GM23338 (cell line): ENCODE results near the gene RUNX3. TPM values are rescaled to one million over a fixed set of nuclear protein-coding genes. Genes with fewer than 3 reads are reported as not detected.

Experiments
- ATAC-seq: fragments of 200-7000 bp; cut with Tn5 transposase; 3 replicates; pipeline ENCODE4 v1.9.1; 2020
- DNase-seq: peaks from one replicate; pipeline ENCODE4 v3.0.0-alpha.2; 2015; ENCODE audit warnings: low spot score
- H2AFZ ChIP-seq: fragments of 200-600 bp; sonication (generic); 2 replicates; pipeline ENCODE4 v1.8.0; 2016; ENCODE audit warnings: antibody characterized with exemption, mild to moderate bottlenecking, moderate library complexity
- H3F3A ChIP-seq: fragments of 200-600 bp; sonication (generic); replicated peaks from 2 replicates; pipeline ENCODE4 v1.8.0; 2017; ENCODE audit warnings: antibody characterized with exemption, mixed run types, low read depth
- H3K27ac ChIP-seq: fragments of 200-600 bp; sonication (generic); 2 replicates; pipeline ENCODE4 v1.6.1; 2016; ENCODE audit warnings: low read depth
- H3K27me3 ChIP-seq: fragments of 200-600 bp; sonication (generic); 2 replicates; pipeline ENCODE4 v1.8.0; 2016; ENCODE audit warnings: mild to moderate bottlenecking, mixed run types, moderate library complexity; ENCODE audit not compliant: insufficient read depth
- H3K36me3 ChIP-seq: fragments of 200-600 bp; sonication (generic); 2 replicates; pipeline ENCODE4 v1.8.0; 2016; ENCODE audit warnings: mild to moderate bottlenecking; ENCODE audit not compliant: insufficient read depth
- H3K4me1 ChIP-seq: fragments of 200-600 bp; sonication (generic); 2 replicates; pipeline ENCODE4 v1.8.0; 2016; ENCODE audit warnings: mild to moderate bottlenecking, moderate library complexity; ENCODE audit not compliant: insufficient read depth
- H3K4me2 ChIP-seq: fragments of 200-600 bp; sonication (generic); 2 replicates; pipeline ENCODE4 v1.7.1; 2017; ENCODE audit warnings: mixed run types
- H3K4me3 ChIP-seq: fragments of 200-600 bp; sonication (generic); 2 replicates; pipeline ENCODE4 v1.6.1; 2016; ENCODE audit warnings: mixed run types
- H3K79me2 ChIP-seq: fragments of 200-600 bp; sonication (generic); replicated peaks from 2 replicates; pipeline ENCODE4 v1.8.0; 2017; ENCODE audit warnings: mild to moderate bottlenecking; ENCODE audit not compliant: insufficient read depth
- H3K9me2 ChIP-seq: fragments of 200-600 bp; sonication (generic); 2 replicates; pipeline ENCODE4 v1.8.0; 2017; ENCODE audit not compliant: insufficient read depth
- H4K20me1 ChIP-seq: fragments of 200-600 bp; sonication (generic); replicated peaks from 2 replicates; pipeline ENCODE4 v1.8.0; 2017; ENCODE audit warnings: mild to moderate bottlenecking; ENCODE audit not compliant: insufficient read depth
- H3K27ac Mint-ChIP-seq: 2 replicates; pipeline ENCODE4 v1.8.0; 2020; ENCODE audit warnings: inconsistent platforms, mild to moderate bottlenecking, moderate library complexity, mixed read lengths
- H3K27me3 Mint-ChIP-seq: 3 replicates; pipeline ENCODE4 v1.8.0; 2022; ENCODE audit warnings: low read depth, mild to moderate bottlenecking, moderate library complexity, mixed read lengths, inconsistent platforms; ENCODE audit not compliant: insufficient read depth, poor library complexity
- H3K36me3 Mint-ChIP-seq: 3 replicates; pipeline ENCODE4 v1.8.0; 2021; ENCODE audit warnings: low read depth, mild to moderate bottlenecking, inconsistent platforms, moderate library complexity, mixed read lengths
- H3K4me1 Mint-ChIP-seq: 3 replicates; pipeline ENCODE4 v1.8.0; 2020; ENCODE audit warnings: mild to moderate bottlenecking, inconsistent platforms, mixed read lengths
- H3K4me3 Mint-ChIP-seq: 3 replicates; pipeline ENCODE4 v1.8.0; 2021; ENCODE audit warnings: moderate library complexity, mild to moderate bottlenecking, inconsistent platforms, mixed read lengths
- H3K9me3 Mint-ChIP-seq: 3 replicates; pipeline ENCODE4 v1.8.0; 2020; ENCODE audit warnings: moderate library complexity, mild to moderate bottlenecking, inconsistent platforms, mixed read lengths
- CREB1 ChIP-seq: fragments of 250-450 bp; sonication (Bioruptor Pico); IDR thresholded peaks from 2 replicates; pipeline ENCODE4 v1.5.0; 2020; ENCODE audit warnings: low read depth, mild to moderate bottlenecking, moderate library complexity
- CTCF ChIP-seq, 2 experiments: fragments of 200-600 bp in 1 of 2; sonication (generic) in 1 of 2; conservative IDR thresholded peaks; 2 replicates each; pipeline versions ENCODE4 v1.5.1 to v1.6.1; 2016 to 2017; ENCODE audit warnings: antibody characterized with exemption in 2 of 2, low read depth in 2 of 2, mild to moderate bottlenecking in 2 of 2, moderate library complexity in 1 of 2
- ETS1 ChIP-seq: IDR thresholded peaks from 2 replicates; pipeline ENCODE4 v1.6.1; 2016; ENCODE audit warnings: antibody characterized with exemption
- EZH2 ChIP-seq: fragments of 200-600 bp; sonication (generic); IDR thresholded peaks from one replicate; pipeline ENCODE4 v1.8.0; 2017; ENCODE audit warnings: antibody characterized with exemption, mild to moderate bottlenecking, low read depth; ENCODE audit not compliant: unreplicated experiment
- EZH2phosphoT487 ChIP-seq: fragments of 200-600 bp; sonication (generic); IDR thresholded peaks from one replicate; pipeline ENCODE4 v1.8.1; 2018; ENCODE audit warnings: antibody characterized with exemption; ENCODE audit not compliant: unreplicated experiment
- JUNB ChIP-seq: IDR thresholded peaks from one replicate; pipeline ENCODE4 v1.6.1; 2016; ENCODE audit warnings: antibody characterized with exemption; ENCODE audit not compliant: unreplicated experiment
- NANOG ChIP-seq: IDR thresholded peaks from 2 replicates; pipeline ENCODE4 v1.6.1; 2016; ENCODE audit warnings: antibody characterized with exemption, borderline replicate concordance
- POLR2AphosphoS5 ChIP-seq: IDR thresholded peaks from 2 replicates; pipeline ENCODE4 v1.6.1; 2016; ENCODE audit warnings: antibody characterized with exemption, low read depth
- REST ChIP-seq: IDR thresholded peaks from one replicate; pipeline ENCODE4 v1.6.1; 2018; ENCODE audit warnings: antibody characterized with exemption; ENCODE audit not compliant: unreplicated experiment
- STAT1 ChIP-seq: IDR thresholded peaks from one replicate; pipeline ENCODE4 v1.6.1; 2016; ENCODE audit warnings: antibody characterized with exemption; ENCODE audit not compliant: unreplicated experiment
- ZNF114 ChIP-seq: fragments of 250-450 bp; sonication (Bioruptor Pico); IDR thresholded peaks from 2 replicates; pipeline ENCODE4 v1.5.0; 2020; ENCODE audit warnings: mild to moderate bottlenecking, moderate library complexity
- ZNF331 ChIP-seq: fragments of 250-450 bp; sonication (Bioruptor Pico); IDR thresholded peaks from 2 replicates; pipeline ENCODE4 v1.5.0; 2020; ENCODE audit warnings: low read depth, mild to moderate bottlenecking, moderate library complexity
- ZNF462 ChIP-seq: fragments of 250-450 bp; sonication (Bioruptor Pico); IDR thresholded peaks from 2 replicates; pipeline ENCODE4 v1.5.0; 2020; ENCODE audit warnings: mild to moderate bottlenecking, moderate library complexity
- polyA plus RNA-seq: library from polyadenylated mRNA; unstranded; fragments of >200 nt; fragmentation: Nextera tagmentation; extraction: Ambion mirVana; gene quantifications from 2 replicates; pipeline ENCODE4 v1.2.1, GENCODE V29; 2016
- total RNA-seq: library from RNA; depleted of rRNA; stranded (reverse); fragments of >200 nt; shearing (Covaris generic); gene quantifications from 2 replicates; pipeline ENCODE4 v1.2.3, GENCODE V29; 2014

RUNX3 gene
- total and polyA plus RNA-seq, 2 experiments from 2014 or later, result 0.23 to 0.73 TPM

GRCh38 chr1:24963943-24964693, 34.0 kb upstream of the RUNX3 start:
- no peaks in the 10 kb centered on the region for H3F3A ChIP-seq
- H3K27ac ChIP-seq, result no peak overlapping the region
- Mint-ChIP-seq H3K27ac (no peak overlapping the region), H3K36me3 (no peaks in the 10 kb centered on the region), H3K4me1 (peaks cover 3% of the 10 kb centered on the region; the same call in 1 of the 3 replicates), H3K27me3 (peaks cover 2% of the 10 kb centered on the region), H3K4me3 (no peak overlapping the region), H3K9me3 (no peaks in the 10 kb centered on the region)
- H3K4me2 ChIP-seq, result no peak overlapping the region
- no peaks in the 10 kb centered on the region for H3K79me2 ChIP-seq
- no peak overlapping the region for H3K4me3 ChIP-seq
- TF ChIP-seq POLR2AphosphoS5 (no peak), STAT1 (no peak), EZH2 (no peak), JUNB (no peak), NANOG (no peak), CTCF (conservative IDR thresholded peaks at IDR 0.05; ENCODE audit: low read depth in 2 of 2) (no peak), ZNF114 (CRISPR knock-in tag) (no peak), REST (no peak), ZNF462 (no peak), EZH2phosphoT487 (no peak), ETS1 (no peak), ZNF331 (CRISPR knock-in tag) (no peak), CREB1 (CRISPR knock-in tag) (no peak)
- no peak for DNase-seq
- no peaks in the 10 kb centered on the region for H3K9me2 ChIP-seq
- peak overlapping the region; percentile 52; the same call in 1 of the 2 replicates for H2AFZ ChIP-seq
- no peaks in the 10 kb centered on the region for H3K27me3 ChIP-seq
- H3K4me1 ChIP-seq, result no peaks in the 10 kb centered on the region
- no peak for ATAC-seq
- H3K36me3 ChIP-seq, result no peaks in the 10 kb centered on the region
- no peaks in the 10 kb centered on the region for H4K20me1 ChIP-seq
